Peyer's patch (tissue), 4 donors: ENCODE data around the gene TUFT1. TPM values are rescaled to one million over a fixed set of nuclear protein-coding genes. Genes with fewer than 3 reads are reported as not detected.

Source experiments
- DNase-seq, 3 donors: peaks; one replicate each; pipeline ENCODE4 v3.0.0-alpha.2; 2017 to 2019
- H3K27ac ChIP-seq, 4 donors: fragments of 200-600 bp; sonication (generic); one replicate each; pipeline ENCODE4 v1.5.1; 2016 to 2019
- H3K27me3 ChIP-seq, 2 donors: fragments of 200-600 bp; sonication (generic); one replicate each; pipeline ENCODE4 v1.5.1; 2019
- H3K36me3 ChIP-seq, 3 donors: fragments of 200-600 bp; sonication (generic); one replicate each; pipeline ENCODE4 v1.5.1; 2016 to 2019
- H3K4me1 ChIP-seq, 4 donors: fragments of 200-600 bp; sonication (generic); one replicate each; pipeline ENCODE4 v1.5.1; 2016 to 2019
- H3K4me3 ChIP-seq, 4 donors: fragments of 200-600 bp; sonication (generic); 1 replicate in 3 of 4; 2 replicates in 1 of 4; pipeline ENCODE4 v1.5.1; 2016 to 2019; ENCODE audit warnings: mild to moderate bottlenecking in 1 of 4
- H3K9me3 ChIP-seq, 4 donors: fragments of 200-600 bp; sonication (generic); one replicate each; pipeline ENCODE4 v1.5.1; 2016 to 2019; ENCODE audit warnings: mild to moderate bottlenecking in 1 of 4
- CTCF ChIP-seq, 6 experiments: fragments of 450-650 bp in 4 of 6; fragments of 200-600 bp in 2 of 6; sonication (generic) in 1 of 6; IDR thresholded peaks; one replicate each; pipeline ENCODE4 v1.5.1; 2017 to 2019; ENCODE audit warnings: antibody characterized with exemption in 6 of 6, mild to moderate bottlenecking in 3 of 6, moderate library complexity in 1 of 6
- POLR2A ChIP-seq, 2 donors: fragments of 450-650 bp; IDR thresholded peaks; one replicate each; pipeline ENCODE4 v1.5.1; 2017; ENCODE audit warnings: antibody characterized with exemption in 2 of 2, mild to moderate bottlenecking in 2 of 2, moderate library complexity in 2 of 2
- total RNA-seq, 4 donors: library from RNA; depleted of rRNA; stranded (reverse); fragments of >200 nt; gene quantifications; one replicate each; pipeline ENCODE4 v1.1.0, GENCODE V29; 2016

The TUFT1 gene
- total RNA-seq, 4 donors from 2014 or later: 12.4 to 23.4 (median 19.3) TPM

GRCh38 chr1:151539321-151540020 lies 638 bp upstream of the TUFT1 start:
- Histone ChIP-seq H3K4me1 (peaks cover 0 to 18% (median 3%) of the 10 kb centered on the region in 4 donors), H3K27me3 (no peaks in the 10 kb centered on the region), H3K27ac (peak overlapping the region; percentile 68 to 91 (median 81)), H3K4me3 (peak overlapping the region; percentile 51 to 82 (median 68)), H3K36me3 (peaks cover 0 to 26% (median 0%) of the 10 kb centered on the region in 3 donors), H3K9me3 (no peaks in the 10 kb centered on the region)
- peak; percentile 57 to 94 (median 94) for DNase-seq
- peak in 2 of 6 experiments; percentile 3 to 30 for TF ChIP-seq CTCF (IDR thresholded peaks at IDR 0.05)
- peak; percentile 24 to 44 for TF ChIP-seq POLR2A (IDR thresholded peaks at IDR 0.05)

- H3K36me3 ChIP-seq: peaks cover 0 to 11% (median 0%) of the 10 kb centered on the region in 3 donors
- DNase-seq: peak in 2 of 3 donors; percentile 49 to 63
These were observed 871 bp downstream of the TUFT1 start for GRCh38 chr1:151540982-151541377.

GRCh38 chr1:151541752-151542151 lies 1.6 kb downstream of the TUFT1 start:
- DNase-seq: peak in 1 of 3 donors; percentile 47
- H3K36me3 ChIP-seq: peaks cover 0 to 6% (median 0%) of the 10 kb centered on the region in 3 donors
- no peaks in the 10 kb centered on the region for H3K9me3 ChIP-seq
- peaks cover 0 to 18% (median 3%) of the 10 kb centered on the region in 4 donors for H3K4me1 ChIP-seq
- peak overlapping the region in 2 of 4 donors; percentile 48 to 91 for H3K27ac ChIP-seq
- no peaks in the 10 kb centered on the region for H3K27me3 ChIP-seq
- TF ChIP-seq POLR2A (IDR thresholded peaks at IDR 0.05) (no peak), CTCF (IDR thresholded peaks at IDR 0.05) (no peak)
- H3K4me3 ChIP-seq: peak overlapping the region in 3 of 4 donors; percentile 51 to 82 (median 71)

More at GRCh38 chr1:151540982-151541377, 871 bp downstream of the TUFT1 start:
- Histone ChIP-seq H3K9me3 (no peaks in the 10 kb centered on the region), H3K4me3 (peak overlapping the region; percentile 51 to 82 (median 68)), H3K27me3 (no peaks in the 10 kb centered on the region), H3K4me1 (peaks cover 0 to 18% (median 3%) of the 10 kb centered on the region in 4 donors), H3K27ac (peak overlapping the region; percentile 68 to 91 (median 81))
- TF ChIP-seq POLR2A (IDR thresholded peaks at IDR 0.05) (no peak), CTCF (IDR thresholded peaks at IDR 0.05) (peak in 3 of 6 experiments; percentile 6 to 16 (median 7))

- H3K27me3 ChIP-seq: no peaks in the 10 kb centered on the region
- DNase-seq: peak in 1 of 3 donors; percentile 46
- H3K4me1 ChIP-seq: peaks cover 0 to 25% (median 3%) of the 10 kb centered on the region in 4 donors
- H3K4me3 ChIP-seq: no peak overlapping the region
- peak overlapping the region in 2 of 4 donors; percentile 48 to 70 for H3K27ac ChIP-seq
- H3K9me3 ChIP-seq: no peaks in the 10 kb centered on the region
- no peaks in the 10 kb centered on the region for H3K36me3 ChIP-seq
- TF ChIP-seq CTCF (IDR thresholded peaks at IDR 0.05) (no peak), POLR2A (IDR thresholded peaks at IDR 0.05) (peak in 1 of 2 donors; percentile 4)
These were observed 2.6 kb downstream of the TUFT1 start for GRCh38 chr1:151542710-151543129.

GRCh38 chr1:151545542-151545941 lies 5.4 kb downstream of the TUFT1 start:
- Histone ChIP-seq H3K36me3 (no peaks in the 10 kb centered on the region), H3K27me3 (no peaks in the 10 kb centered on the region), H3K4me3 (no peak overlapping the region), H3K9me3 (no peaks in the 10 kb centered on the region), H3K4me1 (peaks cover 0 to 38% (median 0%) of the 10 kb centered on the region in 4 donors), H3K27ac (no peak overlapping the region)
- TF ChIP-seq POLR2A (IDR thresholded peaks at IDR 0.05) (no peak), CTCF (IDR thresholded peaks at IDR 0.05) (no peak)
- DNase-seq: peak in 1 of 3 donors; percentile 24
